HG02759 (cell line): Measurements from ENCODE around the gene PAPLN.

Source experiments
- ATAC-seq: cut with Tn5 transposase; IDR thresholded peaks from one replicate; pipeline ENCODE4 v1.9.1; 2021; ENCODE audit warnings: mild to moderate bottlenecking, moderate library complexity; ENCODE audit not compliant: unreplicated experiment

The PAPLN gene

GRCh38 chr14:73258076-73258475 lies 20.8 kb downstream of the PAPLN start:
- no peak for ATAC-seq

GRCh38 chr14:73258845-73259611 lies 21.7 kb downstream of the PAPLN start:
- no peak for ATAC-seq

GRCh38 chr14:73259837-73260236 lies 22.5 kb downstream of the PAPLN start:
- no peak for ATAC-seq

GRCh38 chr14:73260574-73260973 lies 23.3 kb downstream of the PAPLN start:
- ATAC-seq: no peak

DNA sequence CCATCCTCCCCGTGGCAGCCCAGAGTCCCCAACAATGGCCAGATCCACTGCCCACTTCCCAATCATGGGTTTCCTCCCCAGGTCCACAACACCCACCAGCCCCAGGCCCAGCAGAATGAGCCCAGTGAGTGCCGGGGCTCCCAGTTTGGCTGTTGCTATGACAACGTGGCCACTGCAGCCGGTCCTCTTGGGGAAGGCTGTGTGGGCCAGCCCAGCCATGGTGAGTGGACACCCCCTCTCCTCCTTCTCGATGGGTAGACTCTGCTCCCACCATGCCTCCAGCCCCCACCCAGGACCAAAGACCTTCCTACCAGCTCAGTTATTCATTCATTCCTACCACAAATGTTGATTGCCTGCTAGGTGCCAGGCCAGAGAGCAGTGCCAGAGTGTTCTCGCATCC lies 23.8 kb downstream of the PAPLN start:
- no peak for ATAC-seq

- ATAC-seq: no peak
Measured at GRCh38 chr14:73261520-73262426, 24.5 kb downstream of the PAPLN start.

GRCh38 chr14:73262427-73263183 lies 25.3 kb downstream of the PAPLN start:
- ATAC-seq: no peak

- no peak for ATAC-seq
Measured at GRCh38 chr14:73263606-73264005, 26.3 kb downstream of the PAPLN start.

DNA sequence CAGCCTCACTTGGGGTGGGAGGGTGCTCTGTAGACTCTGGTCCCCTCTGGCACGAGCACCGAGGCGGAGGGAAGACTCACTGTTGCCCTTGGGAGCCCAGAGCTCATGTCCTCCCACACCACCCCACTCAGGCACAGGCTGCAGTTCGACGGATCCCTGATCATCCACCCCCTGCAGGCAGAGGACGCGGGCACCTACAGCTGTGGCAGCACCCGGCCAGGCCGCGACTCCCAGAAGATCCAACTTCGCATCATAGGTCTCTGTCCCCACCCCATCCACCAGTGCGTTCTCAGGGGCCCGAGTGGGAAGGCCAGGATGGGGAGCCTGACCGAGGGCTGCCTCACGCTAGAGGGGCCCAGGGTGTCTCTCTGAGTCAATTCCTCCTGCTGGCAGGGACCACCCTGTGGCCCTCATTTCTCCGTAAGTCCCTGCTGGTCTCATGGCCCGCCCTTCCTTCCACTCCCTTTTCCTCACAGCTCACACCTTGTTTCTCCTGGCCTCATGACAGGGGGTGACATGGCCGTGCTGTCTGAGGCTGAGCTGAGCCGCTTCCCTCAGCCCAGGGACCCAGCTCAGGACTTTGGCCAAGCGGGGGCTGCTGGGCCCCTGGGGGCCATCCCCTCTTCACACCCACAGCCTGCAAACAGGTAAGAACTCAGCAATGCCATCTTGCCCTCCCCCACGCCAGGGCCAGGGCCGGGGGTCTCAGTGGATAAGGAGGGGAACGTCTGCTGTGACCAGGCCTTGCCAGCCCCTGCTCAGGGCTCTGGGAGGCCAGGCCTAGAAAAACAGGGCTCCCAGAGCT lies 27.0 kb downstream of the PAPLN start:
- ATAC-seq: no peak

GRCh38 chr14:73264885-73265720 lies 27.8 kb downstream of the PAPLN start:
- ATAC-seq: no peak

DNA sequence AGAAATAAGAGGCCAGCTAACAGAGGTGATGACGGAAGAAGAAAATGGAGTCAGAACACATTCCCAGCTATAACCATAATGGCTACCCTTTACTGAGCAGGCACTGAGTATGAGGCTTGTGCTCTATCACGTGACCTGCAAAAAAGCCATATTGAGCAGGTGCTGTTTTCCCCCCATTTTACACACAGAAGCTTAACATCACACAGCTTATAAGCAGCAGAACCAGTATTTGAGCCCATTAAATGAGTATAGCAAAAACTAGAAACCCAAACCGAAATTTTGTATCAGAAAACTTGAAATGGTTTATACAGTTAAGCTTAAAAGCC lies 28.4 kb downstream of the PAPLN start:
- no peak for ATAC-seq

DNA sequence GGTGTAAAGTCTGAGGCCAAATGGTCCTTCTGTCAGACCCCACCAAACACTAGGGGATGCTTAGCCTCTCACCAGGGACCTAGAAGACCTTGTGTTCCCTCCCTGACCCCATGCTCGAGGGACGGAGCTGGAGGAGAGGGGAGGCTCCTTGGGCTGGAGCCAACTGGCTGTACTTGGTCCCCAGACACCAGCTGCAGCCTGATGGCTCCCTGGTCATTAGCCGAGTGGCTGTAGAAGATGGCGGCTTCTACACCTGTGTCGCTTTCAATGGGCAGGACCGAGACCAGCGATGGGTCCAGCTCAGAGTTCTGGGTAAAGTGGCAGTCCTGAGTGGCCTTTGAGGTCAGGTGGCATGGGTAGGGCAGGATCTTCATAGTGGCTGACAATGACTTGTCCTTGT lies 29.0 kb downstream of the PAPLN start:
- ATAC-seq: no peak

DNA sequence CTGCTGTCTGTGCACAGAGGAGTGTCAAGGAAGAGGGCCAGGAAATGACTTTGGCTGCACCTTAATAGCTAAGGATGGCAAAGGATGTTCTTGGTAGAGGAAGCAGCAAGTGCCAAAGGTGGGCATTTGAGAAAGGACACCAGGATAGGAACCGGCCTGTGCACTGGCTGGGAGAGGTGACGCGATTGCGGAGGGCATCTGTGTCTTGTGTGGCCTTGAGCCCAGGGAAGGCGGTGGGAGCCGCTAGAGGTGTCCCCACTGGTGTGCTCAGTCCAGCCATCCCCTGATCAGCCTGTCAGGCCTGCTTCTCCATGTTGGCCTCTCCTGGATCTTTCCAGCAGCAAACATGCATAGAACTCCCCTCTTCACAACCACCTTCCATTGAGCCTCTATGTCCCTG lies 30.2 kb downstream of the PAPLN start:
- ATAC-seq: no peak

GRCh38 chr14:73269729-73270531 lies 32.6 kb downstream of the PAPLN start:
- peak; percentile 90 for ATAC-seq

DNA sequence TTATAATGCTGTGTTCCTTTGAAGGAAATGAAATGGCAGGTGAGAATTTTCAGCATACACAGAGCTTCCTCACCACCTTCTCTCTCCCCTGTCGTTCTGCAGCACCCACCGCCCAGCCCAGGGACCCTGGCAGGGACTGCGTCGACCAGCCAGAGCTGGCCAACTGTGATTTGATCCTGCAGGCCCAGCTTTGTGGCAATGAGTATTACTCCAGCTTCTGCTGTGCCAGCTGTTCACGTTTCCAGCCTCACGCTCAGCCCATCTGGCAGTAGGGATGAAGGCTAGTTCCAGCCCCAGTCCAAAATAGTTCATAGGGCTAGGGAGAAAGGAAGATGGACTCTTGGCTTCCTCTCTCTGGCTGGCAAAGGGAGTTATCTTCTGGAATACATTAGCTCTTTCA lies 35.1 kb downstream of the PAPLN start:
- no peak for ATAC-seq

DNA sequence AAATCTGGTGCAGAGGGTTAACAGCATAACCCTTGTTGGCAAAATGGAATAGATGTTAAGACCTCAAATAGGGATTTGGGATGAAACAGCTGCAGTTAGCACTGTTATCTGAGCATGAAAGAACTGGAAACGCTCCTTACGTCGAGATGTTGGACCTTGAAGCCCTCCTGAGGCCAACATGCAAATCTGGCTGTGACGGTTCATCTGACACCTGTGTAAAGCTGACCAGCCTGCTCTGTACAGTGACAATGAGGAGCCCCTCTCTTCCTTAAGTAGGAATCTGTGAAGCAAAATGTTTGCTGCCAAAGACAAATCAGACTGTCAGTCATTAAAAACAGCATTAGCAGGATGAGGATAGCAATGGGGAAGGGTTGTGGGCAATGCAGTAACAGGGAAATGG lies 36.5 kb downstream of the PAPLN start:
- no peak for ATAC-seq

DNA sequence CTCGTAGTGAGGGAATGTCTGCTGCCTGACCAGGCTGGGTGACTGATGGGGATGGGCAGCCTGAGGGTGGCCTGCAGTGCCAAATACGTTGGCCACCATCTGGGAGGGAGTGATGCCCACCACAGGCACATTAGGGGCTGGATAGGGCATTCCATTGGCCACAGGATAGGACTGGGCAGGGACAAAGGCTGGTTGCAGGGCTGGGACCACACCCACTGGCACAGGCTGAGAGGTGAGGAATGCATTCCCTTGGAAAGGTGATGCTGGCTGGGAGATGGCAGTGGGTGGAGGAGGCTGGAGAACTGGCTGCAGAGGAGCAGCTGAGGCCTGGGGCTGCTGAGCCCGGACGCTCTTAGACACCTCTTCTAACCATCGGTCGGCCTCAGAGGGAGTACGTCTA lies 39.5 kb downstream of the PAPLN start:
- ATAC-seq: no peak

GRCh38 chr14:73277376-73277775 lies 40.1 kb downstream of the PAPLN start:
- ATAC-seq: no peak

- no peak for ATAC-seq
Measured at GRCh38 chr14:73280903-73281302, 43.6 kb downstream of the PAPLN start.
